ENCODE measurements around the gene IFITM2.

Gene IFITM2

DNA sequence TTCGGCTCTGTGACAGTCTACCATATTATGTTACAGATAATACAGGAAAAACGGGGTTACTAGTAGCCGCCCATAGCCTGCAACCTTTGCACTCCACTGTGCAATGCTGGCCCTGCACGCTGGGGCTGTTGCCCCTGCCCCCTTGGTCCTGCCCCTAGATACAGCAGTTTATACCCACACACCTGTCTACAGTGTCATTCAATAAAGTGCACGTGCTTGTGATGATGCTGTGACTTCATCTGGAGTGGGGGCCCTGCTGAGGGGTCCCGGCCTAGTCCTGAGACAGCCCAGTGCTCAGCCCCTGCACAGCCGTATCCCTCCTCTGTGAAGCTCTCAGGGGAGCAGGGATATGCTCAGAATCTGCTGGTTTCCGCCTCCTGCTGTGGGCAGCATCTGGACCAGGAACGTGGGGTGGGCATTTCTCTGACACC, 7.5 kb downstream of the IFITM2 start:
- Histone ChIP-seq H3K36me3 (ENCODE audit: control insufficient read depth in 2 of 2, insufficient read depth in 1 of 2, low read length in 2 of 2) (no peaks in the 10 kb centered on the region), H3K27ac (ENCODE audit: extremely low read depth, low read depth, low read length) (no peak overlapping the region), H3K4me1 (ENCODE audit: control insufficient read depth, insufficient read depth, low read length) (no peaks in the 10 kb centered on the region), H3K9me3 (ENCODE audit: control insufficient read depth, insufficient read depth, low read depth, low read length) (no peaks in the 10 kb centered on the region), H3K4me3 (ENCODE audit: low read depth, low read length) (no peak overlapping the region)
- POLR2A ChIA-PET = no interaction called here
- no peak for TF ChIP-seq ZNF521 (tag by site-specific recombination; IDR thresholded peaks at IDR 0.05)
- no peak for TF ChIP-seq ZNF639 (tag by site-specific recombination; IDR thresholded peaks at IDR 0.05)
- no peak for TF ChIP-seq ZBTB10 (tag by site-specific recombination; IDR thresholded peaks at IDR 0.05)
- TF ChIP-seq ZNF155 (tag by site-specific recombination; IDR thresholded peaks at IDR 0.05) = no peak
- TF ChIP-seq ZNF266 (tag by site-specific recombination; IDR thresholded peaks at IDR 0.05; ENCODE audit: low read depth) = no peak
- no peak for TF ChIP-seq ZNF202 (tag by site-specific recombination; IDR thresholded peaks at IDR 0.05; ENCODE audit: borderline replicate concordance)
- no peak for TF ChIP-seq ZNF324 (tag by site-specific recombination; IDR thresholded peaks at IDR 0.05)
- no peak for TF ChIP-seq ZFP3 (tag by site-specific recombination; IDR thresholded peaks at IDR 0.05; ENCODE audit: low read depth)
- no peak for TF ChIP-seq ZBTB6 (tag by site-specific recombination; IDR thresholded peaks at IDR 0.05)
- no peak for TF ChIP-seq ZNF544 (tag by site-specific recombination; IDR thresholded peaks at IDR 0.05)
- no peak for TF ChIP-seq ZNF19 (tag by site-specific recombination; IDR thresholded peaks at IDR 0.05; ENCODE audit: low read depth)
- TF ChIP-seq ZNF530 (tag by site-specific recombination; IDR thresholded peaks at IDR 0.05; ENCODE audit: low read depth) = no peak
- CTCF ChIA-PET = interaction anchor here (0.6 kb wide), 1 partner anchor 46 kb away, joined by 3 read pairs; no protein-coding TSS in a partner anchor

DNA sequence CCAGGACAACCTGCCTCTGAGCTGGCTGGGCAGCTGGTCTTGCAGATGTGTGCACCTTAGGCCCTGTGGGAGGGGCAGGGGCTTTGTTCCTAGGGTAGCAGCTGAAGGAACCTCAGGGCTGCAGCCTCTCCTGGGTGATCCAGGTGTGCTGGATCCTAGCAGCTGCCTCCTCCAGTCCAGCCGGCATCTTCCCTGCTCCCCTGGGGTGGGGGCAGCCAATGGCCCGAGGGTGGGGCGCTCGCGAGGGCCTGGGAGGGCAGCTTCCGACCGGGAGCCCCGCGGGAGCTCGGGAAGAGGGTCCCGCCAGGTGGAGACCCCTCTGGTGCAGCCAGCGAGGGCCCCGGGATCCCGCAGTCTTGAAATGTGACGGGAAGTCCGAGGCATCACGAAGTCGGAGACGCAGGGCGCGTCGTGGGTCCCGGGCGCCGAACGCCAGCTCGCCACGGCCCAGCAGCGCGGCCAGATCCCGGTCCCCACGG, 7.9 kb downstream of the IFITM2 start:
- POLR2A ChIA-PET = no interaction called here

More for the DNA sequence above, 7.9 kb downstream of the IFITM2 start:
- Histone ChIP-seq H3K4me1 (ENCODE audit: control insufficient read depth, insufficient read depth, low read length) (no peaks in the 10 kb centered on the region), H3K9me3 (ENCODE audit: control insufficient read depth, insufficient read depth, low read depth, low read length) (no peaks in the 10 kb centered on the region), H3K4me3 (ENCODE audit: low read depth, low read length) (no peak overlapping the region), H3K36me3 (ENCODE audit: control insufficient read depth in 2 of 2, insufficient read depth in 1 of 2, low read length in 2 of 2) (no peaks in the 10 kb centered on the region), H3K27ac (ENCODE audit: extremely low read depth, low read depth, low read length) (no peak overlapping the region)
- CTCF ChIA-PET = interaction anchor here (0.6 kb wide), 1 partner anchor 45 kb away, joined by 3 read pairs; no protein-coding TSS in a partner anchor
- no peak for TF ChIP-seq ZNF2 (tag by site-specific recombination; IDR thresholded peaks at IDR 0.05)
- TF ChIP-seq ZNF157 (tag by site-specific recombination; IDR thresholded peaks at IDR 0.05) = no peak
- TF ChIP-seq, protein P1, sequence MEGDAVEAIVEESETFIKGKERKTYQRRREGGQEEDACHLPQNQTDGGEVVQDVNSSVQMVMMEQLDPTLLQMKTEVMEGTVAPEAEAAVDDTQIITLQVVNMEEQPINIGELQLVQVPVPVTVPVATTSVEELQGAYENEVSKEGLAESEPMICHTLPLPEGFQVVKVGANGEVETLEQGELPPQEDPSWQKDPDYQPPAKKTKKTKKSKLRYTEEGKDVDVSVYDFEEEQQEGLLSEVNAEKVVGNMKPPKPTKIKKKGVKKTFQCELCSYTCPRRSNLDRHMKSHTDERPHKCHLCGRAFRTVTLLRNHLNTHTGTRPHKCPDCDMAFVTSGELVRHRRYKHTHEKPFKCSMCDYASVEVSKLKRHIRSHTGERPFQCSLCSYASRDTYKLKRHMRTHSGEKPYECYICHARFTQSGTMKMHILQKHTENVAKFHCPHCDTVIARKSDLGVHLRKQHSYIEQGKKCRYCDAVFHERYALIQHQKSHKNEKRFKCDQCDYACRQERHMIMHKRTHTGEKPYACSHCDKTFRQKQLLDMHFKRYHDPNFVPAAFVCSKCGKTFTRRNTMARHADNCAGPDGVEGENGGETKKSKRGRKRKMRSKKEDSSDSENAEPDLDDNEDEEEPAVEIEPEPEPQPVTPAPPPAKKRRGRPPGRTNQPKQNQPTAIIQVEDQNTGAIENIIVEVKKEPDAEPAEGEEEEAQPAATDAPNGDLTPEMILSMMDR (tag by site-specific recombination; IDR thresholded peaks at IDR 0.05) = no peak
- TF ChIP-seq ZNF571 (tag by site-specific recombination; IDR thresholded peaks at IDR 0.05) = no peak
- no peak for TF ChIP-seq ZNF223 (tag by site-specific recombination; IDR thresholded peaks at IDR 0.05)
- no peak for TF ChIP-seq GLIS2 (tag by site-specific recombination; IDR thresholded peaks at IDR 0.05)
- no peak for TF ChIP-seq ZNF121 (tag by site-specific recombination; IDR thresholded peaks at IDR 0.05)
- no peak for TF ChIP-seq SP3 (tag by site-specific recombination; IDR thresholded peaks at IDR 0.05)
- no peak for TF ChIP-seq ZNF76 (tag by site-specific recombination; IDR thresholded peaks at IDR 0.05; ENCODE audit: borderline replicate concordance, low read depth)
- TF ChIP-seq ZNF529 (tag by site-specific recombination; IDR thresholded peaks at IDR 0.05; ENCODE audit: insufficient replicate concordance) = no peak
- TF ChIP-seq ZNF112 (tag by site-specific recombination; IDR thresholded peaks at IDR 0.05) = no peak
